NCI-H510A treated with DMSO at 0.1 percent for 48 hours (cell line): Measurements from ENCODE around the gene AHNAK2.
A peak's percentile ranks its signal among the peaks of the same experiment; 100 is the strongest.

Experiments
- DNase-seq: peaks from one replicate; lab custom pipeline; 2025; lab: John Stamatoyannopoulos, UW

AHNAK2 gene

GRCh38 chr14:105012171-105012985 lies 34.2 kb upstream of the AHNAK2 start:
- DNase-seq: no peak

- DNase-seq: no peak
Observed at GRCh38 chr14:105011312-105011990, 33.3 kb upstream of the AHNAK2 start.

GRCh38 chr14:105010891-105011291 lies 32.7 kb upstream of the AHNAK2 start:
- no peak for DNase-seq

- no peak for DNase-seq
Observed at GRCh38 chr14:105010106-105010505, 31.9 kb upstream of the AHNAK2 start.

DNA sequence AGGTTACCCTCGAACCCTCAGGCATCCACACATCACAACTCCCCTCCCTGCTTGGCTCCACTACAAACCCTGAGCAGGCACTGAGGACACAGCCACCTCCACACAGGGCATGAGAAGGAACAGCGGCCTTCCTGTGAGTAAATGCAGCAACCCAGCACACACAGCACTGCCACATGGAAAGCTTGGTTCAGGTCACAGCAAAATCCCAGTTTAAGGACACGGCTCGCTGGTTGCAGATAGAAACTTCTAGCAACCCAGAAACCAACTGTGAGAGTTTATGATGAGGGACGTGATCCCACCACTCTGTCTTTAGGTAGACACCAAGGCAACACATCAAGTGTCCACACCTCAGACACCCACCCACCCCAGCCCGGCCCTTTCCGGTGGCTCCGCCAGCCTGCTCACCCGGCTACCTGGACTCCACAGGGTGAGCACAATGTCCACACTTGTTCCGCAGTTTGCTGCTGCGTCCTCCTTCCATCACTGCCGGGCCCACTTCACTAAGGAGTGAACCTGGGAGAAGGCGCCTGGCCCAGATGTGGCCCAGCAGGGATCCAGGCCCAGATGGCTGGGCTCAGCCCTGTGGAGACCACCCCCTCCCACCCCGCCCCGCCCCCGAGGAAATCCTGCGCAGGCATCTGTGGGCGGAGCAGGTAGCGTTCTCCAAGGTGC lies 29.6 kb upstream of the AHNAK2 start:
- DNase-seq: no peak

GRCh38 chr14:105006831-105007592 lies 28.8 kb upstream of the AHNAK2 start:
- no peak for DNase-seq

DNA sequence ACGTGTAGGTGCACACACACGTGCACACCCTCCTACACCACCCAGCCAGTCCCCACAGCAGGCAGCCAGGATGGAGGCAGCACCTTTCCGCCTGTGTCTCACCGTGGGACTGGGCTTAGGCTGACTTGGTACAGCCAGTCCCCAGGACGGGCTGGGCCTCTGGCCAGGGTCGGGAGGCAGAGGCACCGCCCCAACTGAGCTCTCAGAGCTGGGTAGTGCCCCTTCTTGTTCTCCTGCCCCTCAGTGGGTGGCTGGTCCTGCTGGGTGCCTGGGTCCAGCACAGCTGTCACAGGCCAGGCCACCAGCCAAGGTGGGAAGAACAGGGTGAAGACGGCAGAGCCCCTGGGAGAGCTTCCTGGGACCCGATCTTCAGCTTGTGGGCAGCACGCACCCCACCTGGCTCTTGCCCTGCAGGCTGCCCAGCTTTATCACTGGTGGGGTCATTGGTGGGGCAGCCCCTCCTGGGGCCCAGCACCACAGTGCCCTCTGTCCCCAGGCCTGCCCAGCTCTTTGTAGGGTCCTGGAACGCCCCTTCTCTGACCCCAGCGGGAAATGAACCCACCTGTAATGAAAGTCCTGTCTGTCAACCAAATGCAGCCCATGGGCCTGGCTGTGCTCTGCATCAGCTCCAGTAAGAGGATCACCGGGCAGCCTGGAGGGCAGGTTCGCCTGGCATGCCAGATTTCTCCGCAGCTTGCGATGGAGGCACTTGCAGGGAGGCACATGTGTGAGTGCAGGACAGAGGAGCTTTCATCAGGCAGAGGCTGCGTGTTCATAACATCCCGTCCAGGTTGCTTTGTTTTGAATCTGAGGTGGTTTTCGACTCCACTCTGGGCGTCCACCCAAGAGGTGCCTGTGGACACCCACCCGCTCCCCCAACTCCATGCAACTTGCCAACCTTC lies 28.0 kb upstream of the AHNAK2 start:
- no peak for DNase-seq

DNA sequence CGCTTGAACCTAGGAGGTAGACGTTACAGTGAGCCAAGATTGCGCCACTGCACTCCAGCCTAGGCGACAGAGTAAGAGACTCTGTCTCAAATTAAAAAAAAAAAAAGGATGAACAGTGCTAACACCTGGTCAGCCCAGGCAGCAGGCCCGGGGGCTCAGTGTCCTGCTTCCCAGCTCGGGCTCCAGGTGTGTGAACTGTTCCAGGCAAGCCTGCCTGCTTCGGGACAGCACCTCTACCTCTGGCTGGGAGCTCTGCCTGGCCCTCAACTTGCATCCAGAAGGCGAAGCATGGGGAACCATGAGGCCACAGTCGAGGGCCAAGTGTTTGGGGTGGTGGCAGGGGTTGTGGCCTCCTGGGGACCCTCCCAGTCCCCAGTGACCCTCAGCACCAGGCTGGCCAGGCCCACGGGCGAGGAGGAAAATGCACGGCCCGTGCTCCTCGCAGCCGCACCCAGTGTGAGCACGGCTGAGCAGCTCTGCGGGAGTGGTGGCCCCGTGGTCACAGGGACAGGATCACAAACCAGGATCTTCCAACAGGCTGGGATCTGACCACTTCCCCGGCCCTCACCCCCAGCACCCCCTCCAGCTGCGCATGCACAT lies 27.3 kb upstream of the AHNAK2 start:
- no peak for DNase-seq

- DNase-seq: no peak
Observed at GRCh38 chr14:104999361-104999760, 21.2 kb upstream of the AHNAK2 start.

GRCh38 chr14:104998801-104999200 lies 20.6 kb upstream of the AHNAK2 start:
- peak; percentile 39 for DNase-seq

DNA sequence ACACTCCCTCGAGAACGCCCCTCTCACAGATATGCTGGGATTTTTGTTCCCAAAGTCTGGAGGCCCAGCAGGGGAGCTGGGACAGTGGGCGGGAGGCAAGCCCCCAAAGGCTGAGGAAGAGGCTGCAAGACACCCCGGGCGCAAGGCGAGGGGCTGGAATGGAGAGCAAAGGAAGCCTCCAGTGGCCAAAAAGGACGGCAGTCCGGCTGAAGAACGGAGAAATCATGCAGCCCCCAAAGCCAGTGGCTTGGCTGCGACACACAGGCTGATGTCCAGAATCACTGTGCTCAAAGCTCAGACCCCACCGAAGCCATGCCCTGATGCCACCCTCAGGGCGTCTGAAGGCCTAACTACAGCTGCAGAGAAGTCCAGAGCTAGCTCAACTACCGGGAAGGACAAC lies 18.3 kb upstream of the AHNAK2 start:
- no peak for DNase-seq

DNA sequence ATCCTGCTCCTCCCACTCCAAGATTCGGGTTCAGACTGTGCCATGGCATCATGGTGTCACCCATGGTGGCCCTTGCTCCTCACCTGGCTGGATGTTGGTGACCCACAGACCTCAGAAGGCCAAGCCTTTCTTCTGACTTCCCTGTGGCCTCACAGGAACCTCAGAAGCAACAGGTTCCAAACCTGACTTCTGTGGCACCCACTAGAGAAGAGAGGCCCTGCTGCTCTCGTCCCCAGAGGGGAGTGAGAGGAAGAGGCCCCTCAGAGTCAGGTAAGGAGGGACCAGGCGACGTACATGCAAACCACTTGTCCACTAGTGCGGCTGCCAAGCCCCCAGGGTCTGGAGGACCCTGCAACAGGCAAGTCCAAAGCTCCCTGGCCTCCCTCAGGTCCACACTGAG lies 17.9 kb upstream of the AHNAK2 start:
- DNase-seq: no peak

- no peak for DNase-seq
Observed at GRCh38 chr14:104994978-104995377, 16.8 kb upstream of the AHNAK2 start.

GRCh38 chr14:104993808-104994591 lies 15.8 kb upstream of the AHNAK2 start:
- DNase-seq: no peak

GRCh38 chr14:104993306-104993705 lies 15.1 kb upstream of the AHNAK2 start:
- peak; percentile 15 for DNase-seq

DNA sequence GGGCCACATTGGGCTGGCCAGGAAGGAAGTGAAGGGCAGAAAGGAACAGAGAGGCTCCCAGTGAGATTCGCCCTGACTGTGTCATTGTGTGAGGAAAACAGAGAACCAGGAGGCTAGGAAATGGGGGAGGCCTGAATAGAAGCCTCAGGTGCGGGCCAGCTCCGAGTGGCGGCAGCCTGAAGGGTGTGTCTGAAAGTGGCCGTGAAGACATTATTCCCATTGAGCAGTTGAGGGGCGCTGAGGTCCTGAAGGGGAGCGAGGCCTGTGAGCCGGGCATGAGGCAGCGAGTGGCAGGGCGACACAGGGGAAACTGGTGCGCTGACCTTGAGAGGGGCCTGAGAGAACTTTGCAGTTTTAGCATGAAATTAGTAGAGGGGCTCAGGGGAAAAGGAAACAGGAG lies 14.3 kb upstream of the AHNAK2 start:
- no peak for DNase-seq

DNA sequence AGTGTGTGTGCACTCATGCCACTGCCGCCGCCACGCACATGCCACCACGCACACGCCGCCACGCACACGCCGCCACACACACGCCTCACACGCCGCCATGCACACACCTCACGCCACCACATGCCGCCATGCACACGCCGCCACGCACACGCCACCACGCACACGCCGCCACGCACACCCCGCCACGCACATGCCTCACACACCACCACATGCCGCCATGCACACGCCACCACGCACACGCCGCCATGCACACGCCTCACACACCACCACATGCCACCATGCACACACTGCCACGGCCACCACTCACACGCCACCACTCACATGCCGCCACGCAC lies 13.7 kb upstream of the AHNAK2 start:
- no peak for DNase-seq

- no peak for DNase-seq
Observed at GRCh38 chr14:104989951-104990303, 11.8 kb upstream of the AHNAK2 start.

DNA sequence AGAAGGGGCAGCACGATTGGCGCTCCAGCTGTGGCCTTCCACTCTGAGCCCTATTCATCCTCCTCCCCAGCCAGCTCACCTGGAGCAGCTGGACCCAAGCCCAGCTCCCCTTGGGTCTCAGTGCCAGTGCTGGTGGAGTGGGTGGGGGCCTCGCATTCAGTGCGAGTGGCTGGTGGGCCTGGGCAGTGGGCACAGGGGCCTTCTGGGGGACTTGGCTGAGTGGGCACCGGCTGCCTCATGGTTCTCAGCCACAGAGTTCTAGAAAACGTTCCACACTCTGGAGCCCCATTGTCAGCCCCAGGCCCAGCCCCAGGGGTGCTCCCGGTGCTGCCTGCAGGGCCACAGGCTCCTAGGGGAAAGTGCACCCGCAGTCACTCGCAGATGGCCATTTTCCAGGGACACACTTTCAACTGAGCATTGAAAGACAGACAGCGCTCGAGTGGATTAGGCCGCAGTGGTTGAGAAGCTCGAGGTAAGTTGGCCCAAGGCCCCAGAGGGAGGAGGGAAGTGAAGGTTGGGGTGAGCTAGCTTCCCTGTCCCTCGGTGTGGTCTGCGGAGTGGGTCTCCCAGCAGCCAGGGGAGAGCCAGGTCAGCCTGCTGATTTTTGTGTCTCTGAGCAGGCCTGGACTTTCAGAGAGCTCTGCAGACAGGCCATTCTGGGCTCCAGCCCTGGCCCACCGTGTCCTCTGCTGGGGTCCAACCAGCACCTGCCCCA lies 11.2 kb upstream of the AHNAK2 start:
- DNase-seq: no peak
